CD4-positive, alpha-beta T cell (primary cell): Measurements from ENCODE around the gene LRRC8E. TPM values are rescaled to one million over a fixed set of nuclear protein-coding genes. Genes with fewer than 3 reads are reported as not detected.

Experiments
- ATAC-seq: fragments of 200-7000 bp; cut with Tn5 transposase; one replicate; pipeline ENCODE4 v1.10.0; 2022; ENCODE audit warnings: mild to moderate bottlenecking; ENCODE audit not compliant: poor library complexity
- CTCF ChIA-PET: fragments of 350-600 bp; sonication (Branson Sonifier 250); formaldehyde crosslinking; loops from one replicate; lab custom pipeline; 2021; ENCODE audit warnings: antibody characterized with exemption, inconsistent platforms; lab: Charles Lee
- POLR2A ChIA-PET: fragments of 350-600 bp; sonication (Branson Sonifier 250); formaldehyde crosslinking; loops from one replicate; lab custom pipeline; 2021; ENCODE audit warnings: antibody characterized with exemption, inconsistent platforms; lab: Charles Lee
- DNase-seq, 14 experiments: peaks; one replicate each; pipeline ENCODE4 v3.0.0-alpha.2; 2013 to 2020; ENCODE audit warnings: mixed read lengths in 2 of 14
- H3K27ac ChIP-seq, 2 donors: one replicate each; pipeline versions ENCODE4 v1.5.1 to v1.7.0; 2013; ENCODE audit warnings: low read length in 2 of 2, low read depth in 1 of 2, mild to moderate bottlenecking in 1 of 2
- H3K27me3 ChIP-seq, 2 experiments: 1 replicate in 1 of 2; 2 replicates in 1 of 2; pipeline versions ENCODE4 v1.6.1 to v1.7.0; 2013; ENCODE audit warnings: low read length in 2 of 2, control low read depth in 1 of 2, mild to moderate bottlenecking in 1 of 2, moderate library complexity in 1 of 2; ENCODE audit not compliant: insufficient read depth in 2 of 2, control insufficient read depth in 1 of 2
- H3K36me3 ChIP-seq: one replicate; pipeline ENCODE4 v1.6.1; 2013; ENCODE audit warnings: low read length, control low read depth; ENCODE audit not compliant: insufficient read depth
- H3K4me1 ChIP-seq: one replicate; pipeline ENCODE4 v1.6.1; 2013; ENCODE audit warnings: low read length, control low read depth; ENCODE audit not compliant: insufficient read depth
- H3K4me3 ChIP-seq: one replicate; pipeline ENCODE4 v1.5.1; 2013; ENCODE audit warnings: mild to moderate bottlenecking, low read length, moderate library complexity
- H3K9me3 ChIP-seq, 2 experiments: 1 replicate in 1 of 2; 2 replicates in 1 of 2; pipeline versions ENCODE4 v1.6.1 to v1.7.0; 2013; ENCODE audit warnings: low read length in 2 of 2, mild to moderate bottlenecking in 2 of 2, control low read depth in 1 of 2, moderate library complexity in 1 of 2; ENCODE audit not compliant: control insufficient read depth in 1 of 2, insufficient read depth in 1 of 2
- H3K27ac Mint-ChIP-seq: one replicate; pipeline ENCODE4 v1.8.0; 2020; ENCODE audit warnings: mixed read lengths
- H3K27me3 Mint-ChIP-seq: one replicate; pipeline ENCODE4 v1.8.0; 2021; ENCODE audit warnings: mixed read lengths
- H3K36me3 Mint-ChIP-seq: one replicate; pipeline ENCODE4 v1.8.0; 2021; ENCODE audit warnings: low read depth, mixed read lengths
- H3K4me1 Mint-ChIP-seq: one replicate; pipeline ENCODE4 v1.8.0; 2021; ENCODE audit warnings: low read depth, mixed read lengths
- H3K4me3 Mint-ChIP-seq: one replicate; pipeline ENCODE4 v1.8.0; 2020; ENCODE audit warnings: mild to moderate bottlenecking, mixed read lengths
- H3K9me3 Mint-ChIP-seq: one replicate; pipeline ENCODE4 v1.8.0; 2020; ENCODE audit warnings: mixed read lengths
- intact Hi-C, 2 experiments: fragments of 100-400 bp; cut with DNase I in 1 of 2; cut with micrococcal nuclease in 1 of 2; formaldehyde crosslinking; loops; one replicate each; pipeline versions ENCODE4 v1.15.1 to v1.9.0; 2023 to 2025; cut with DNase I, micrococcal nuclease
- total RNA-seq, 174 experiments: library from RNA in 2 of 174; stranded (reverse) in 2 of 174; gene quantifications; one replicate each; pipeline ENCODE4 v1.2.3 and lab custom pipeline; 2021 to 2026
- TF ChIP-seq, protein P1 (sequence below): fragments of 200-600 bp; IDR thresholded peaks from one replicate; pipeline ENCODE4 v1.8.0; 2022; ENCODE audit warnings: antibody characterized with exemption, mild to moderate bottlenecking

LRRC8E gene
- total RNA-seq, 2 experiments from 2014 or later, result not detected

DNA sequence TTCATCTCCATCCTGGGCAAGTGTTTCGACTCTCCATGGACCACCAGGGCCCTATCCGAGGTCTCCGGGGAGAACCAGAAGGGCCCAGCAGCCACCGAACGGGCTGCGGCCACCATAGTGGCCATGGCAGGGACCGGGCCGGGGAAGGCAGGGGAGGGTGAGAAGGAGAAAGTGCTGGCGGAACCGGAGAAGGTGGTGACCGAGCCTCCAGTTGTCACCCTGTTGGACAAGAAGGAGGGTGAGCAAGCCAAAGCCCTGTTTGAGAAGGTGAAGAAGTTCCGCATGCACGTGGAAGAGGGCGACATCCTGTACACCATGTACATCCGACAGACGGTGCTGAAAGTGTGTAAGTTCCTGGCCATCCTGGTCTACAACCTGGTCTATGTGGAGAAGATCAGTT lies 10.7 kb downstream of the LRRC8E start:
- Mint-ChIP-seq H3K4me1 (peaks cover 7% of the 10 kb centered on the region), H3K9me3 (no peaks in the 10 kb centered on the region), H3K27ac (no peak overlapping the region), H3K4me3 (no peak overlapping the region), H3K27me3 (peaks cover 12% of the 10 kb centered on the region), H3K36me3 (peaks cover 8% of the 10 kb centered on the region)
- Histone ChIP-seq H3K4me1 (peaks cover 10% of the 10 kb centered on the region), H3K27me3 (peaks cover 9 to 12% of the 10 kb centered on the region in 2 experiments), H3K36me3 (no peaks in the 10 kb centered on the region), H3K27ac (no peak overlapping the region), H3K9me3 (peaks cover 0 to 5% of the 10 kb centered on the region in 2 experiments), H3K4me3 (no peak overlapping the region)
- ATAC-seq, result no peak
- intact Hi-C loops, result no loop called here
- DNase-seq, result no peak
- ChIA-PET CTCF (no interaction called here), POLR2A (interaction anchor here (1.0 kb wide), 1 partner anchor 21 kb away, joined by 3 read pairs; the partner anchor contains the start of gene SNAPC2)
- TF ChIP-seq, protein P1, sequence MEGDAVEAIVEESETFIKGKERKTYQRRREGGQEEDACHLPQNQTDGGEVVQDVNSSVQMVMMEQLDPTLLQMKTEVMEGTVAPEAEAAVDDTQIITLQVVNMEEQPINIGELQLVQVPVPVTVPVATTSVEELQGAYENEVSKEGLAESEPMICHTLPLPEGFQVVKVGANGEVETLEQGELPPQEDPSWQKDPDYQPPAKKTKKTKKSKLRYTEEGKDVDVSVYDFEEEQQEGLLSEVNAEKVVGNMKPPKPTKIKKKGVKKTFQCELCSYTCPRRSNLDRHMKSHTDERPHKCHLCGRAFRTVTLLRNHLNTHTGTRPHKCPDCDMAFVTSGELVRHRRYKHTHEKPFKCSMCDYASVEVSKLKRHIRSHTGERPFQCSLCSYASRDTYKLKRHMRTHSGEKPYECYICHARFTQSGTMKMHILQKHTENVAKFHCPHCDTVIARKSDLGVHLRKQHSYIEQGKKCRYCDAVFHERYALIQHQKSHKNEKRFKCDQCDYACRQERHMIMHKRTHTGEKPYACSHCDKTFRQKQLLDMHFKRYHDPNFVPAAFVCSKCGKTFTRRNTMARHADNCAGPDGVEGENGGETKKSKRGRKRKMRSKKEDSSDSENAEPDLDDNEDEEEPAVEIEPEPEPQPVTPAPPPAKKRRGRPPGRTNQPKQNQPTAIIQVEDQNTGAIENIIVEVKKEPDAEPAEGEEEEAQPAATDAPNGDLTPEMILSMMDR, result no peak

DNA sequence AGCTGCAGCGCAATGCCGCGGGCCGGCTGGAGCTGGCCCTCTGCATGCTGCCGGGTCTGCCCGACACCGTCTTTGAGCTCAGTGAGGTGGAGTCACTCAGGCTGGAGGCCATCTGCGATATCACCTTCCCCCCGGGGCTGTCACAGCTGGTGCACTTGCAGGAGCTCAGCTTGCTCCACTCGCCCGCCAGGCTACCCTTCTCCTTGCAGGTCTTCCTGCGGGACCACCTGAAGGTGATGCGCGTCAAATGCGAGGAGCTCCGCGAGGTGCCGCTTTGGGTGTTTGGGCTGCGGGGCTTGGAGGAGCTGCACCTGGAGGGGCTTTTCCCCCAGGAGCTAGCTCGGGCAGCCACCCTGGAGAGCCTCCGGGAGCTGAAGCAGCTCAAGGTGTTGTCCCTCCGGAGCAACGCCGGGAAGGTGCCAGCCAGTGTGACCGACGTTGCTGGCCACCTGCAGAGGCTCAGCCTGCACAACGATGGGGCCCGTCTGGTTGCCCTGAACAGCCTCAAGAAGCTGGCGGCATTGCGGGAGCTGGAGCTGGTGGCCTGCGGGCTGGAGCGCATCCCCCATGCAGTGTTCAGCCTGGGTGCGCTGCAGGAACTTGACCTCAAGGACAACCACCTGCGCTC lies 11.6 kb downstream of the LRRC8E start:
- Mint-ChIP-seq H3K36me3 (peaks cover 15% of the 10 kb centered on the region), H3K9me3 (no peaks in the 10 kb centered on the region), H3K27me3 (peaks cover 6% of the 10 kb centered on the region), H3K4me1 (peaks cover 14% of the 10 kb centered on the region), H3K27ac (no peak overlapping the region), H3K4me3 (no peak overlapping the region)
- Histone ChIP-seq H3K4me1 (peaks cover 18% of the 10 kb centered on the region), H3K36me3 (no peaks in the 10 kb centered on the region), H3K27me3 (peaks cover 0 to 7% of the 10 kb centered on the region in 2 experiments), H3K9me3 (peaks cover 0 to 2% of the 10 kb centered on the region in 2 experiments), H3K4me3 (no peak overlapping the region), H3K27ac (no peak overlapping the region)
- ATAC-seq, result no peak
- ChIA-PET CTCF (no interaction called here), POLR2A (interaction anchor here (1.0 to 1.5 kb wide), 4 partner anchors 20 to 44 kb away, joined by 3 to 5 read pairs (median 3); partner anchors contain the start of genes SNAPC2 and TIMM44)
- DNase-seq, result no peak
- TF ChIP-seq, protein P1, result no peak
- intact Hi-C loops, result loop anchor here in 1 of 2 experiments (5.0 to 10.0 kb wide), 2 partner anchors 42 to 365 kb away; partner anchors contain the start of genes PNPLA6 and TIMM44

DNA sequence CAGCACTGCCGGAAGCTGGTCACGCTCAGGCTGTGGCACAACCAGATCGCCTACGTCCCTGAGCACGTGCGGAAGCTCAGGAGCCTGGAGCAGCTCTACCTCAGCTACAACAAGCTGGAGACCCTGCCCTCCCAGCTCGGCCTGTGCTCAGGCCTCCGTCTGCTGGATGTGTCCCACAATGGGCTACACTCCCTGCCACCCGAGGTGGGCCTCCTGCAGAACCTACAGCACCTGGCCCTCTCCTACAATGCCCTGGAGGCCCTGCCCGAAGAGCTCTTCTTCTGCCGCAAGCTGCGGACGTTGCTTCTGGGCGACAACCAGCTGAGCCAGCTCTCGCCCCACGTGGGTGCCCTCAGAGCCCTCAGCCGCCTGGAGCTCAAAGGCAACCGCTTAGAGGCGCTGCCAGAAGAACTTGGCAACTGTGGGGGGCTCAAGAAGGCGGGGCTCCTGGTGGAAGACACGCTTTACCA lies 12.1 kb downstream of the LRRC8E start:
- H3K36me3 ChIP-seq, result no peaks in the 10 kb centered on the region
- H3K27ac ChIP-seq, result no peak overlapping the region
- CTCF ChIA-PET, result no interaction called here
- Mint-ChIP-seq H3K36me3 (peaks cover 20% of the 10 kb centered on the region), H3K27me3 (peaks cover 6% of the 10 kb centered on the region), H3K4me1 (peaks cover 19% of the 10 kb centered on the region), H3K4me3 (no peak overlapping the region), H3K9me3 (no peaks in the 10 kb centered on the region), H3K27ac (no peak overlapping the region)
- TF ChIP-seq, protein P1, result no peak
- no peak overlapping the region for H3K4me3 ChIP-seq
- intact Hi-C loops, result loop anchor here in 1 of 2 experiments (5.0 to 10.0 kb wide), 2 partner anchors 42 to 366 kb away; partner anchors contain the start of genes PNPLA6 and TIMM44
- H3K4me1 ChIP-seq, result peaks cover 24% of the 10 kb centered on the region
- no peak for ATAC-seq
- H3K27me3 ChIP-seq, result peaks cover 0 to 2% of the 10 kb centered on the region in 2 experiments
- H3K9me3 ChIP-seq, result no peaks in the 10 kb centered on the region
- POLR2A ChIA-PET, result interaction anchor here (1.4 to 1.5 kb wide), 3 partner anchors 21 to 43 kb away, joined by 3 to 5 read pairs (median 3); partner anchors contain the start of gene TIMM44
- DNase-seq, result no peak
